Measurements from ENCODE around the gene MEFV.

DNA sequence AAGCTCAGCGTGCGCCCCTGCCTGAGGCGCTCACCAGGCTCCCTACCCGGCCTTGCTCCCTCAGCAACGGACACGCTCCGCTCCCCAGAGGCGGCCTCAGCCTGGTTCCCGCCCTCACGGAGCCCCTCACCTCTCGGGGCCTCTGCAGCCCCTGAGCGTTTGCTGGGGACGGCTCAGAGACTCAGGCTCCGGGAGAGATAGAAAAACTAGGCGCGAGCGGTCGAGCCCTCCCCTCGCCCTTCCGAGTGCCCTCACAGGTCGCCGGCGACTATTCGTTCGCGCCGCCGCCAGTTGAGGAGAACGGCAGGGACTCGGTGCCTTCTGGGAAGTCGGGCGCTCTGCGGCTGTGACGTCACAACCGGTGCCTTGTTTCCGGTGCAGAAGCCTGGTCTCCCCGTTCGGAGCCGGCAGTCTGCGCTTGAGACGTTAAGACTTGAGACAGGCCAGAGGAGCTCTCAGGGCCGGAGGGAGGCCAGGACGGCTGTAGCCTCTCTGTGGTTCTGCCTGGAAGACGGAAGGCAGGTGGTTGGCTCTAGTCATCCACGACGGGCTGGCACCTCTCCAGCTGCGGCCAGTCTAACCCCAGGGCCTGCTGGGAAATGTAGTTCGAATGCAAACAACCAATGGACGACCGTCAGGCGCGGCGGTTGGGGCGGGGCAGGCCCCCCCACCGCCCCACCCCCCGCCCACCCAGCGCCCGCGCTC lies 21.4 kb downstream of the MEFV start, which contains the start of gene ZNF200:
- TF ChIP-seq, protein P1, sequence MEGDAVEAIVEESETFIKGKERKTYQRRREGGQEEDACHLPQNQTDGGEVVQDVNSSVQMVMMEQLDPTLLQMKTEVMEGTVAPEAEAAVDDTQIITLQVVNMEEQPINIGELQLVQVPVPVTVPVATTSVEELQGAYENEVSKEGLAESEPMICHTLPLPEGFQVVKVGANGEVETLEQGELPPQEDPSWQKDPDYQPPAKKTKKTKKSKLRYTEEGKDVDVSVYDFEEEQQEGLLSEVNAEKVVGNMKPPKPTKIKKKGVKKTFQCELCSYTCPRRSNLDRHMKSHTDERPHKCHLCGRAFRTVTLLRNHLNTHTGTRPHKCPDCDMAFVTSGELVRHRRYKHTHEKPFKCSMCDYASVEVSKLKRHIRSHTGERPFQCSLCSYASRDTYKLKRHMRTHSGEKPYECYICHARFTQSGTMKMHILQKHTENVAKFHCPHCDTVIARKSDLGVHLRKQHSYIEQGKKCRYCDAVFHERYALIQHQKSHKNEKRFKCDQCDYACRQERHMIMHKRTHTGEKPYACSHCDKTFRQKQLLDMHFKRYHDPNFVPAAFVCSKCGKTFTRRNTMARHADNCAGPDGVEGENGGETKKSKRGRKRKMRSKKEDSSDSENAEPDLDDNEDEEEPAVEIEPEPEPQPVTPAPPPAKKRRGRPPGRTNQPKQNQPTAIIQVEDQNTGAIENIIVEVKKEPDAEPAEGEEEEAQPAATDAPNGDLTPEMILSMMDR (IDR thresholded peaks at IDR 0.05): no peak
- no peak for TF ChIP-seq EZH2 (IDR thresholded peaks at IDR 0.05; ENCODE audit: borderline replicate concordance, insufficient read depth, low read depth, low read length, poor library complexity, severe bottlenecking)

Measured in B cell (primary cell).